ENCODE measurements around the gene DNAJC11.

DNAJC11 gene

DNA sequence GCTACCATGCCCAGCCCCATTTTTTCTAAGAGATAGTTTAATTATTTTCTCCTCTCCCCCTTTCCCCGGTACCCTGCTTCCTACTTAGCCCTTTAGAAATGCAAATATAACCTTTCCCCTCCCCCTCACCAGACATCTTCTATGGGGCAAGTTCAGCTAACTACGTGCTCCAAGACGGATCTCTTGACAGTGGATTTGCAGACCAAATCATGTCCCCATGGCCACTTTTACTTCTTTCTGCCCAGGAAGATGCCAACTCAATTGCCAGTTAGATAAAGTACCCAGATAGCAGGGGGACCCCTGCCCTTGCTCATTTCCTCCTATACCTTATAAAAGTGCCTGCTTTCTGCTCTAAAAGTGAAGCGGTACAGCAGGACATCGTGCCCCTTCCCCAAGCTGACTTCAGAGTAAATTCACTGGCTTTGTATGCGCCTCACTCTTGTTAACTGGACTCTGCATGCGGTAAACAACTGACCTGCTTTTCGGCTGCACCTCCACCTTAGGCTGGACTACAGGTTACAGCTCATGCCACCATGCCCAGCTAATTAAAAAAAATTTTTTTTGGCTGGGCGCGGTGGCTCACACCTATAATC is 7.4 kb downstream of the DNAJC11 start:
- no peak for DNase-seq (ENCODE audit: low read depth)
- TF ChIP-seq, protein P1, sequence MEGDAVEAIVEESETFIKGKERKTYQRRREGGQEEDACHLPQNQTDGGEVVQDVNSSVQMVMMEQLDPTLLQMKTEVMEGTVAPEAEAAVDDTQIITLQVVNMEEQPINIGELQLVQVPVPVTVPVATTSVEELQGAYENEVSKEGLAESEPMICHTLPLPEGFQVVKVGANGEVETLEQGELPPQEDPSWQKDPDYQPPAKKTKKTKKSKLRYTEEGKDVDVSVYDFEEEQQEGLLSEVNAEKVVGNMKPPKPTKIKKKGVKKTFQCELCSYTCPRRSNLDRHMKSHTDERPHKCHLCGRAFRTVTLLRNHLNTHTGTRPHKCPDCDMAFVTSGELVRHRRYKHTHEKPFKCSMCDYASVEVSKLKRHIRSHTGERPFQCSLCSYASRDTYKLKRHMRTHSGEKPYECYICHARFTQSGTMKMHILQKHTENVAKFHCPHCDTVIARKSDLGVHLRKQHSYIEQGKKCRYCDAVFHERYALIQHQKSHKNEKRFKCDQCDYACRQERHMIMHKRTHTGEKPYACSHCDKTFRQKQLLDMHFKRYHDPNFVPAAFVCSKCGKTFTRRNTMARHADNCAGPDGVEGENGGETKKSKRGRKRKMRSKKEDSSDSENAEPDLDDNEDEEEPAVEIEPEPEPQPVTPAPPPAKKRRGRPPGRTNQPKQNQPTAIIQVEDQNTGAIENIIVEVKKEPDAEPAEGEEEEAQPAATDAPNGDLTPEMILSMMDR (conservative IDR thresholded peaks at IDR 0.05; ENCODE audit: low read depth, low read length): no peak
- H3K4me3 ChIP-seq (ENCODE audit: low read depth, low read length): no peak overlapping the region

DNA sequence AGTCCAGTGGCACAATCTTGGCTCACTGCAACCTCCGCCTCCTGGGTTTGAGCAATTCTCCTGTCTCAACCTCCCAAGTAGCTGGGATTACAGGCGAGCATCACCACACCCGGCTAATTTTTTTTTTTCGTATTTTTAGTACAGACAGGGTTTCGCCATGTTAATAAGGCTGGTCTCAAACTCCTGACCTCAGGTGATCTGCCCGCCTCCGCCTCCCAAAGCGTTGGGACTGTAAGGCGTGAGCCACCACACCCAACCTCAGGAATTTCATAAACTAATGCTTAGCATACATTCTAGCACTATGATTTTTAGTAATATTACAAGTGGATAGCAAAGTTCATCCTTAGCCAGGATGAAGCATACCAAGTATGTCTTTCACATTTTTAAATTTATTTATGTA is 8.7 kb downstream of the DNAJC11 start:
- H3K4me3 ChIP-seq (ENCODE audit: low read depth, low read length): no peak overlapping the region
- TF ChIP-seq, protein P1 (conservative IDR thresholded peaks at IDR 0.05; ENCODE audit: low read depth, low read length): no peak
- DNase-seq (ENCODE audit: low read depth): no peak

DNA sequence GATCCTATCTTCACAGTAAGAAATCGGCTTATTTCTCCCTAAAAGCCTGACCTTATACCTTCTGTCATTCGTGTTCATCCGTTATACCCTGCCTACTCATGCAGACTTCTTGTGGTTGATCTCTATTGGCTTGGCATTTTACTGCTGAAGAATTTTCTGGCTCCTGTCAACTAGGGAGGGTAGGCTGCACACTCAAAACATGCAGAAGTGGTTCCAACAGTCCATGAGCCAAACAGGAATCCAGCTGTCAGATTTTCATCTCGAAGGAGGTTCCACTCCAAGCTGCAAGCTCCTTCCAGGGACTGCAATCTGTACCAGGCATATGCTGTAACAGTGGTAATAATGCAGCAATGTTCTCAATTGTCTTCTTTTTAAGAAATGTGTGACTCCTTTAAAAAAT is 10.1 kb downstream of the DNAJC11 start:
- peak; percentile 7 for DNase-seq (ENCODE audit: low read depth)
- TF ChIP-seq, protein P1 (conservative IDR thresholded peaks at IDR 0.05; ENCODE audit: low read depth, low read length): no peak
- H3K4me3 ChIP-seq (ENCODE audit: low read depth, low read length): no peak overlapping the region

DNA sequence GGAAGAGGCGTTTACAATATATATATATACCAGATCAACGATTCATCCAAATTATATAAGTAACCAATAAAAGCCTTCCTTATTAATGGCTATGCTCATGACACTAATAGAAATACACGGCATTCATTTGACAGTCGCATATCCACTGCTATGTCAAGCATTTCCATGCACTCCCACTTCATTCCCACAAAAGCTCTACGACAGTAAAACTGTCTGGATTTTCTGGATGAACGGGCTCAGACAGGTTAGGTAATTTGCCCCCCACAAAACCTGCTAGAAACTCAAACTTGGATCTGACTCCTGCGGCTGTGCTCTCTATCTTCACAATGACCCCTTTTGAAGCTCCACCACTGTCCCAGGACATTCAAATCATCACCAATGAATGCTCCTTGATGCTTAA is 11.4 kb downstream of the DNAJC11 start:
- no peak overlapping the region for H3K4me3 ChIP-seq (ENCODE audit: low read depth, low read length)
- DNase-seq (ENCODE audit: low read depth): no peak
- TF ChIP-seq, protein P1 (conservative IDR thresholded peaks at IDR 0.05; ENCODE audit: low read depth, low read length): no peak

DNA sequence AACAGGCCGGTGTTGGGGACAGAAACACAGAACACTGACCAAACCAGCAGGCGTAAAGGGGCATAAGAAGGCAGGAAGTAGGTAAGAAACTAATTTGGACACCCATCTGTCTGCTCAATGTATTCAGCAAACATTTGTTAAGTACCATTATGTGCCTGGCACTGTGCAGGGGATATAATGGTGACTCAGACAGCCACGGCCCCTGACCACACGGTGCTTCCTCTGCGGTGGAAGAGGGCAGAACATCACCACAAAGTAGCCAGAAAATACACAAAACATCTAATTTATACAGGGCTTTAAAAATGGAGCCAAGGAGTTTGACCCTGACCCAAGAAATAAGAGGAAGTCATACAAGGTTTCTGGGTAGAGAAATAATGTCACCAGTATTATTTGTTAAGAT is 12.9 kb downstream of the DNAJC11 start:
- TF ChIP-seq, protein P1 (conservative IDR thresholded peaks at IDR 0.05; ENCODE audit: low read depth, low read length): no peak
- peak; percentile 79 for DNase-seq (ENCODE audit: low read depth)

DNA sequence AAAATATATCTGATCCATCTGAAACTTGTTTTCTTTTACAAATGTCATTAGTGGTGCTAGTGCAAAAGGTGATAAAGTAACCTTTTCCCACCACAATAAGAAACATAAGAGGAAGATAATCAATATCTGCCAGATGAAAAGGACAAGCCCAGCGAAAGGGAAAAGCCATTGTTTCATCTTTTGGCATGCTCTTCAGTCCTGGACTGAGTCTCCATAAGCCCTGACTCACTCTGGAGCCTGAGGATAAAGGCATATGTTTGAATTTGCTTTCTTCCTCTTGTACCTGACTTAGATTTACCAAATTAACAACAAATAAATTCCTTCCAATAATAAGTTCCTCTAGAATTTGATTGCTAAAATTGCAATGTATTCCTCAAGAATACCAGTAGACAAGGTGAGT is 13.6 kb downstream of the DNAJC11 start:
- TF ChIP-seq, protein P1 (conservative IDR thresholded peaks at IDR 0.05; ENCODE audit: low read depth, low read length): no peak
- H3K4me3 ChIP-seq (ENCODE audit: low read depth, low read length): no peak overlapping the region

More for the DNA sequence above, 12.9 kb downstream of the DNAJC11 start:
- no peak overlapping the region for H3K4me3 ChIP-seq (ENCODE audit: low read depth, low read length)

DNA sequence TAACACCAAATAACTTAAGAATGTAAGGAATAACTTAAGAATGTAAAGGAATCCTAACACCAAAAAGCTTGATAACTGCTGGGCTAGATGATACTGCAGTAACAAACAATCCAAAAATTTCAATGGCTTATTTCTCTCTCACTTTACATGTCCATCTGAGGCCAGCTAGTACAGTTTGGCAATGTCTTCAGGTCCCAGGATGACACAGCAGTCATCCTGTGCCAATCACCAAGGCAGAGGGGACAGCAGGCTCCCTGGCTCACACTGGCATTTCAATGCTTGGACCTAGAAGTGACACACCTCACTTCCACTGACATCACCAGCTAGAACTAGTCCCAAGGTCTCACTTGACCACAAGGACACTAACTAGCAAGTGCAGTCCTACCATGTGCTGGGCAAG is 15.3 kb downstream of the DNAJC11 start:
- TF ChIP-seq, protein P1 (conservative IDR thresholded peaks at IDR 0.05; ENCODE audit: low read depth, low read length): no peak
- peak; percentile 10 for DNase-seq (ENCODE audit: low read depth)
- no peak overlapping the region for H3K4me3 ChIP-seq (ENCODE audit: low read depth, low read length)

More for the DNA sequence above, 13.6 kb downstream of the DNAJC11 start:
- DNase-seq (ENCODE audit: low read depth): peak; percentile 45
